GM06990 (cell line): ENCODE measurements around the gene IL9.

Experiments
- DNase-seq: peaks from one replicate; pipeline ENCODE4 v3.0.0-alpha.2; 2011; ENCODE audit not compliant: insufficient read length; ENCODE audit errors: extremely low read depth
- H3K27me3 ChIP-seq: replicated peaks from 2 replicates; pipeline ENCODE4 v1.6.0; 2011; ENCODE audit warnings: low read length; ENCODE audit not compliant: control insufficient read depth, insufficient read depth
- H3K36me3 ChIP-seq: 2 replicates; pipeline ENCODE4 v1.5.1; 2011; ENCODE audit warnings: low read length; ENCODE audit not compliant: control insufficient read depth, insufficient read depth
- H3K4me3 ChIP-seq: replicated peaks from 2 replicates; pipeline ENCODE4 v1.5.1; 2011; ENCODE audit warnings: low read depth, mild to moderate bottlenecking, control low read depth, low read length
- CTCF ChIP-seq: IDR thresholded peaks from 2 replicates; pipeline ENCODE4 v1.5.1; 2011; ENCODE audit warnings: low read length, control low read depth, mild to moderate bottlenecking, inconsistent platforms; ENCODE audit not compliant: insufficient read depth, poor library complexity, severe bottlenecking

IL9 gene

GRCh38 chr5:135937245-135937911 lies 41.7 kb upstream of the IL9 start:
- Histone ChIP-seq H3K36me3 (no peaks in the 10 kb centered on the region), H3K4me3 (no peak overlapping the region), H3K27me3 (peaks cover 3% of the 10 kb centered on the region; the same call in 1 of the 2 replicates)
- DNase-seq, result no peak
- TF ChIP-seq CTCF, result no peak

DNA sequence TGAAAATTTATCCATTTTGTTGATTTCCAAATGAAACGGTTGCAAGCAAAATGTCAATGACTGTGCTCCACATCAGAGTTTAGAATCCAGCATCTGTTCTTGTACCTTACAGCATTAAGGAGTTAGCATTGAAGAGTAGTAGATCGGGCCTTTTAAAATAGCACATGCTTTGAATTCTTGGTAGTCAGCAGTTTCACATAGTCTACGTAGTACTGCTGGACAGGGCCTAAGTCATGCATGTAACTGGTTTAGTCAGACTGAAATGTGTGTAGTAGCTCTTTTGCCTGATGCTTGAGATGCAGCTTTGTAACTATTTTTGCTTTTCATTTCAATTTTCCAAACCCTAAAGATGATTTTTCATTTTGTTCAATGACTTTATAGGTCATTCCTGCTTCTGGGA lies 39.3 kb upstream of the IL9 start:
- no peak for DNase-seq
- peaks cover 3% of the 10 kb centered on the region; the same call in 1 of the 2 replicates for H3K27me3 ChIP-seq
- no peaks in the 10 kb centered on the region for H3K36me3 ChIP-seq
- H3K4me3 ChIP-seq, result no peak overlapping the region
- TF ChIP-seq CTCF, result no peak

- no peak overlapping the region for H3K4me3 ChIP-seq
- no peak for DNase-seq
- H3K36me3 ChIP-seq, result no peaks in the 10 kb centered on the region
- H3K27me3 ChIP-seq, result no peaks in the 10 kb centered on the region
- TF ChIP-seq CTCF, result no peak
Measured at GRCh38 chr5:135930949-135931295, 35.3 kb upstream of the IL9 start.

- peak; percentile 1 for DNase-seq
- TF ChIP-seq CTCF, result no peak
- Histone ChIP-seq H3K36me3 (no peaks in the 10 kb centered on the region), H3K27me3 (no peaks in the 10 kb centered on the region; the same call in 1 of the 2 replicates), H3K4me3 (no peak overlapping the region)
Measured at GRCh38 chr5:135930029-135930948, 34.6 kb upstream of the IL9 start.

- DNase-seq, result no peak
- Histone ChIP-seq H3K27me3 (no peaks in the 10 kb centered on the region; the same call in 1 of the 2 replicates), H3K36me3 (no peaks in the 10 kb centered on the region), H3K4me3 (no peak overlapping the region)
- no peak for TF ChIP-seq CTCF
Measured at GRCh38 chr5:135921388-135921787, 25.7 kb upstream of the IL9 start.
